ENCODE data around the gene HSH2D. TPM values are rescaled to one million over a fixed set of nuclear protein-coding genes. Genes with fewer than 3 reads are reported as not detected.

Gene HSH2D
- polyA plus RNA-seq, 1 of the 3 experiments (the other 2 are of a cell fraction), result not detected

DNA sequence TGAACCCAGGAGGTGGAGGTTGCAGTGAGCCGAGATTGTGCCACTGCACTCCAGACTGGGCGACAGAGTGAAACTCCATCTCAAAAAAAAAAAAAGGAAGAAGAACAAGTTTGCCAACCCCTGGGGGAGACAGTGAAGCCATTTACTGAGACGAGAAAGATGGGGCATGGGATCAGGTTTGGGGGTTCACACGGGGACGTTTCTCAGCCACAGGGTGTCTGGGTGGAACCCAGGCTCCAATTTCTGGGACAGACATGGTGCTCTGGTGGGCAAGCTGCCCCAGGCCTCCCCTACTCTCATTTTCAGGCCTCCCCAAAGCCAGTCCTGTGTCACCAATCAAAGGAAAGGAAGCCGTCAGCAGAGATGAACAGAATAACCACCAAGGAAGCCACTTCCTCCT, 13.4 kb downstream of the HSH2D start:
- Histone ChIP-seq H3K9me3 (no peaks in the 10 kb centered on the region), H3K4me2 (no peak overlapping the region), H4K20me1 (ENCODE audit: insufficient read depth) (no peaks in the 10 kb centered on the region), H3K27me3 (ENCODE audit: insufficient read depth) (no peaks in the 10 kb centered on the region; the same call in 1 of the 2 replicates), H3K4me3 (ENCODE audit: low read depth in 2 of 2, low read length in 1 of 2) (no peak overlapping the region), H3K9ac (no peak overlapping the region), H3F3A (replicated peaks; ENCODE audit: insufficient read depth) (peaks cover 8% of the 10 kb centered on the region), H3K4me1 (ENCODE audit: control insufficient read depth in 1 of 2, insufficient read depth in 2 of 2, low read depth in 1 of 2, low read length in 1 of 2) (peaks cover 0 to 6% of the 10 kb centered on the region in 2 experiments; a peak in 1 of 4 replicates), H3K9me2 (no peaks in the 10 kb centered on the region), H3K27ac (ENCODE audit: low read depth in 2 of 2, low read length in 1 of 2) (no peak overlapping the region), H2AFZ (ENCODE audit: low read depth) (no peak overlapping the region), H3K36me3 (replicated peaks in 1 of 2; ENCODE audit: control insufficient read depth in 1 of 2, insufficient read depth in 2 of 2, low read length in 1 of 2) (no peaks in the 10 kb centered on the region), H3K79me2 (ENCODE audit: insufficient read depth) (no peaks in the 10 kb centered on the region)
- TF ChIP-seq YY1 (IDR thresholded peaks at IDR 0.05; ENCODE audit: low read depth), result no peak
- TF ChIP-seq FOXM1 (IDR thresholded peaks at IDR 0.05; ENCODE audit: low read depth), result no peak
- TF ChIP-seq TCF12 (IDR thresholded peaks at IDR 0.05), result no peak
- TF ChIP-seq RAD21 (IDR thresholded peaks at IDR 0.05; ENCODE audit: low read length), result no peak
- TF ChIP-seq TEAD4 (IDR thresholded peaks at IDR 0.05; ENCODE audit: borderline replicate concordance, insufficient read depth), result no peak
- no peak for TF ChIP-seq EZH2phosphoT487 (IDR thresholded peaks at IDR 0.05; ENCODE audit: borderline replicate concordance, low read depth)
- TF ChIP-seq, protein P1, sequence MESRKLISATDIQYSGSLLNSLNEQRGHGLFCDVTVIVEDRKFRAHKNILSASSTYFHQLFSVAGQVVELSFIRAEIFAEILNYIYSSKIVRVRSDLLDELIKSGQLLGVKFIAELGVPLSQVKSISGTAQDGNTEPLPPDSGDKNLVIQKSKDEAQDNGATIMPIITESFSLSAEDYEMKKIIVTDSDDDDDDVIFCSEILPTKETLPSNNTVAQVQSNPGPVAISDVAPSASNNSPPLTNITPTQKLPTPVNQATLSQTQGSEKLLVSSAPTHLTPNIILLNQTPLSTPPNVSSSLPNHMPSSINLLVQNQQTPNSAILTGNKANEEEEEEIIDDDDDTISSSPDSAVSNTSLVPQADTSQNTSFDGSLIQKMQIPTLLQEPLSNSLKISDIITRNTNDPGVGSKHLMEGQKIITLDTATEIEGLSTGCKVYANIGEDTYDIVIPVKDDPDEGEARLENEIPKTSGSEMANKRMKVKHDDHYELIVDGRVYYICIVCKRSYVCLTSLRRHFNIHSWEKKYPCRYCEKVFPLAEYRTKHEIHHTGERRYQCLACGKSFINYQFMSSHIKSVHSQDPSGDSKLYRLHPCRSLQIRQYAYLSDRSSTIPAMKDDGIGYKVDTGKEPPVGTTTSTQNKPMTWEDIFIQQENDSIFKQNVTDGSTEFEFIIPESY (IDR thresholded peaks at IDR 0.05; ENCODE audit: borderline replicate concordance, low read depth), result no peak
- no peak for TF ChIP-seq GABPA (IDR thresholded peaks at IDR 0.05; ENCODE audit: low read depth)
- TF ChIP-seq JUND (IDR thresholded peaks at IDR 0.05), result no peak
- DNase-seq, result no peak
- ChIA-PET CTCF (no interaction called here), POLR2A (no interaction called here)
- 45% methylated on average over 6 of the region's 6 CpGs for WGBS (ENCODE audit: low lambda C conversion rate)

DNA sequence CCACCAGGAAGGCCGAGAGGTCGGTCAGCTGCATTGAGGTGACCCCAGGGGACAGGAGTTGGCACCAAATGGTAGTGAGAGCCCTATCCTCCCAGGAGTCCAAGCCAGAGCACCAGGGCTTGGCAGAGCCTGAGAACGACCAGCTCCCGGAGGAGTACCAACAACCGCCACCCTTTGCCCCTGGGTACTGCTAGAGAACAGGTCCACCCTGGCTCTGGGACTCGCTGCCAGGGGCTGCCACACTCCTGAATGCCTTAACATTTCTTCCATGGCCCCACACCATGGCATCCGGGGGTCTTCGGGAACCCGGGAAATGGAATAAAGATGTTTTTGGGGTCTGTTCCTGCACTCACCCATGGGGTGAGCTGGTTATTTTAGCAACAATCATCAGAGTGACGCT, 14.1 kb downstream of the HSH2D start:
- DNase-seq, result no peak
- Histone ChIP-seq H3K9ac (no peak overlapping the region), H4K20me1 (ENCODE audit: insufficient read depth) (no peaks in the 10 kb centered on the region), H3K4me2 (no peak overlapping the region), H3K27ac (ENCODE audit: low read depth in 2 of 2, low read length in 1 of 2) (no peak overlapping the region), H2AFZ (ENCODE audit: low read depth) (no peak overlapping the region), H3K9me2 (no peaks in the 10 kb centered on the region), H3K9me3 (no peaks in the 10 kb centered on the region), H3K4me3 (ENCODE audit: low read depth in 2 of 2, low read length in 1 of 2) (no peak overlapping the region), H3K27me3 (ENCODE audit: insufficient read depth) (no peaks in the 10 kb centered on the region; the same call in 1 of the 2 replicates), H3F3A (replicated peaks; ENCODE audit: insufficient read depth) (peaks cover 13% of the 10 kb centered on the region), H3K79me2 (ENCODE audit: insufficient read depth) (no peaks in the 10 kb centered on the region), H3K36me3 (replicated peaks in 1 of 2; ENCODE audit: control insufficient read depth in 1 of 2, insufficient read depth in 2 of 2, low read length in 1 of 2) (no peaks in the 10 kb centered on the region), H3K4me1 (ENCODE audit: control insufficient read depth in 1 of 2, insufficient read depth in 2 of 2, low read depth in 1 of 2, low read length in 1 of 2) (peaks cover 0 to 6% of the 10 kb centered on the region in 2 experiments; a peak in 1 of 4 replicates)
- ChIA-PET CTCF (no interaction called here), POLR2A (no interaction called here)
- 51% methylated on average over 5 of the region's 10 CpGs for WGBS (ENCODE audit: low lambda C conversion rate)
- TF ChIP-seq SIN3A (IDR thresholded peaks at IDR 0.05; ENCODE audit: borderline replicate concordance, low read depth, low read length) (no peak), TEAD4 (IDR thresholded peaks at IDR 0.05; ENCODE audit: borderline replicate concordance, insufficient read depth) (no peak), POLR2AphosphoS5 (IDR thresholded peaks at IDR 0.05; ENCODE audit: low read depth, low read length) (no peak), FOXM1 (IDR thresholded peaks at IDR 0.05; ENCODE audit: low read depth) (no peak), MEF2A (IDR thresholded peaks at IDR 0.05; ENCODE audit: borderline replicate concordance, low read depth) (no peak), FOXJ3 (CRISPR knock-in tag; IDR thresholded peaks at IDR 0.05) (no peak), YY1 (IDR thresholded peaks at IDR 0.05; ENCODE audit: low read depth) (no peak), NFIC (IDR thresholded peaks at IDR 0.05; ENCODE audit: borderline replicate concordance) (no peak), RFX5 (IDR thresholded peaks at IDR 0.05; ENCODE audit: low read length) (no peak), RAD21 (IDR thresholded peaks at IDR 0.05; ENCODE audit: low read length) (no peak), JUND (IDR thresholded peaks at IDR 0.05) (no peak)
- TF ChIP-seq, protein P2, sequence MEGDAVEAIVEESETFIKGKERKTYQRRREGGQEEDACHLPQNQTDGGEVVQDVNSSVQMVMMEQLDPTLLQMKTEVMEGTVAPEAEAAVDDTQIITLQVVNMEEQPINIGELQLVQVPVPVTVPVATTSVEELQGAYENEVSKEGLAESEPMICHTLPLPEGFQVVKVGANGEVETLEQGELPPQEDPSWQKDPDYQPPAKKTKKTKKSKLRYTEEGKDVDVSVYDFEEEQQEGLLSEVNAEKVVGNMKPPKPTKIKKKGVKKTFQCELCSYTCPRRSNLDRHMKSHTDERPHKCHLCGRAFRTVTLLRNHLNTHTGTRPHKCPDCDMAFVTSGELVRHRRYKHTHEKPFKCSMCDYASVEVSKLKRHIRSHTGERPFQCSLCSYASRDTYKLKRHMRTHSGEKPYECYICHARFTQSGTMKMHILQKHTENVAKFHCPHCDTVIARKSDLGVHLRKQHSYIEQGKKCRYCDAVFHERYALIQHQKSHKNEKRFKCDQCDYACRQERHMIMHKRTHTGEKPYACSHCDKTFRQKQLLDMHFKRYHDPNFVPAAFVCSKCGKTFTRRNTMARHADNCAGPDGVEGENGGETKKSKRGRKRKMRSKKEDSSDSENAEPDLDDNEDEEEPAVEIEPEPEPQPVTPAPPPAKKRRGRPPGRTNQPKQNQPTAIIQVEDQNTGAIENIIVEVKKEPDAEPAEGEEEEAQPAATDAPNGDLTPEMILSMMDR (IDR thresholded peaks at IDR 0.05), result no peak
- TF ChIP-seq, protein P1 (IDR thresholded peaks at IDR 0.05; ENCODE audit: borderline replicate concordance, low read depth), result no peak
- TF ChIP-seq, protein P3, sequence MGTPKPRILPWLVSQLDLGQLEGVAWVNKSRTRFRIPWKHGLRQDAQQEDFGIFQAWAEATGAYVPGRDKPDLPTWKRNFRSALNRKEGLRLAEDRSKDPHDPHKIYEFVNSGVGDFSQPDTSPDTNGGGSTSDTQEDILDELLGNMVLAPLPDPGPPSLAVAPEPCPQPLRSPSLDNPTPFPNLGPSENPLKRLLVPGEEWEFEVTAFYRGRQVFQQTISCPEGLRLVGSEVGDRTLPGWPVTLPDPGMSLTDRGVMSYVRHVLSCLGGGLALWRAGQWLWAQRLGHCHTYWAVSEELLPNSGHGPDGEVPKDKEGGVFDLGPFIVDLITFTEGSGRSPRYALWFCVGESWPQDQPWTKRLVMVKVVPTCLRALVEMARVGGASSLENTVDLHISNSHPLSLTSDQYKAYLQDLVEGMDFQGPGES (IDR thresholded peaks at IDR 0.05; ENCODE audit: low read depth, low read length), result no peak
- TF ChIP-seq, protein P4, sequence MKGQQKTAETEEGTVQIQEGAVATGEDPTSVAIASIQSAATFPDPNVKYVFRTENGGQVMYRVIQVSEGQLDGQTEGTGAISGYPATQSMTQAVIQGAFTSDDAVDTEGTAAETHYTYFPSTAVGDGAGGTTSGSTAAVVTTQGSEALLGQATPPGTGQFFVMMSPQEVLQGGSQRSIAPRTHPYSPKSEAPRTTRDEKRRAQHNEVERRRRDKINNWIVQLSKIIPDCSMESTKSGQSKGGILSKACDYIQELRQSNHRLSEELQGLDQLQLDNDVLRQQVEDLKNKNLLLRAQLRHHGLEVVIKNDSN (IDR thresholded peaks at IDR 0.05; ENCODE audit: borderline replicate concordance, low read depth), result no peak
- TF ChIP-seq, protein P5, sequence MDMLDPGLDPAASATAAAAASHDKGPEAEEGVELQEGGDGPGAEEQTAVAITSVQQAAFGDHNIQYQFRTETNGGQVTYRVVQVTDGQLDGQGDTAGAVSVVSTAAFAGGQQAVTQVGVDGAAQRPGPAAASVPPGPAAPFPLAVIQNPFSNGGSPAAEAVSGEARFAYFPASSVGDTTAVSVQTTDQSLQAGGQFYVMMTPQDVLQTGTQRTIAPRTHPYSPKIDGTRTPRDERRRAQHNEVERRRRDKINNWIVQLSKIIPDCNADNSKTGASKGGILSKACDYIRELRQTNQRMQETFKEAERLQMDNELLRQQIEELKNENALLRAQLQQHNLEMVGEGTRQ (IDR thresholded peaks at IDR 0.05; ENCODE audit: borderline replicate concordance, low read depth, low read length), result no peak

All from SK-N-SH (cell line).